Measurements from ENCODE around the gene RFFL.
A peak's percentile ranks its signal among the peaks of the same experiment; 100 is the strongest.

RFFL gene

GRCh38 chr17:34974179-34974578 lies 89.3 kb downstream of the RFFL start:
- no peaks in the 10 kb centered on the region for H3K9me3 Mint-ChIP-seq
- peaks cover 7% of the 10 kb centered on the region for H3K36me3 Mint-ChIP-seq (ENCODE audit: low read depth)
- DNase-seq = no peak
- H3K4me3 Mint-ChIP-seq = no peak overlapping the region
- no peaks in the 10 kb centered on the region for H3K27me3 Mint-ChIP-seq
- peaks cover 23% of the 10 kb centered on the region for H3K4me1 Mint-ChIP-seq (ENCODE audit: low read depth)
- peak overlapping the region; percentile 5 for H3K27ac Mint-ChIP-seq

DNA sequence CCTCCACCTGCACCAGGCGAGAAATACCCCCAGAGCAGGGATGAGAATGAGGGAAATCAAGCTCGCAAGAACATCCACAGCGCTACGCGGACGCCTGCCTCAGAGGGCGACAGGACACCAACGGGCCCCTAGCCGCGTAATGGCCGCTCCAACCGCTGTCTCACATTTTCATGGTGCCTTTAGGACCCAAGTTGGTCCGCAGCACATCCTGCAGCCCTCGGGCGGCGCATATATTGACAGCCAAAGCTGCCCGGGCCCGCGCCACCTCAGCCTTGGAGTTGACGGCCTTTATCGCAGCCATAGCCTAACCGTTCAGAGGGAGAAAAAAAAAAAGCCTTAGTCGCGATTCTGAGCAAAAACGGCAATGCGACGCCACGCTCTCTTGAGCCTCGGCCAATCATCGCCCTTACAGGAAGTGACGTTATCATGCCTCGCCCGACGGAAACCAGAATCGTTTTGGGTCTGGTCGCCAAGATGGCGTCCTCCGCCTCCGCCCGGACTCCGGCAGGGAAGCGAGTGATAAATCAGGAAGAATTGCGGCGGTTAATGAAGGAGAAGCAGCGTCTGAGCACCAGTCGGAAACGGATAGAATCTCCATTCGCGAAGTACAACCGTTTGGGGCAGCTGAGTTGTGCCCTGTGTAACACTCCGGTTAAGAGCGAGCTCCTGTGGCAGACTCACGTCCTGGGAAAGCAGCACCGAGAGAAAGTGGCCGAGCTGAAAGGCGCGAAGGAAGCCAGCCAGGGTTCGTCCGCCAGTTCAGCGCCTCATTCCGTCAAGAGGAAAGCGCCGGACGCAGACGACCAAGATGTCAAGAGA lies 102.2 kb downstream of the RFFL start, which contains the start of the genes CCT6B and ZNF830:
CCT6B (minus strand) TSS at position 368 of the 819 bp plus-strand sequence; CDS start at position 301, 67 bp downstream.
ZNF830 (plus strand) TSS at position 448 of the 819 bp plus-strand sequence; CDS start at position 475, 27 bp downstream.
- peaks cover 35% of the 10 kb centered on the region for H3K4me1 Mint-ChIP-seq (ENCODE audit: low read depth)
- H3K9me3 Mint-ChIP-seq = no peaks in the 10 kb centered on the region
- peak within 1 kb of the TSS; percentile 99 for H3K4me3 Mint-ChIP-seq
- peaks cover 54% of the 10 kb centered on the region for H3K36me3 Mint-ChIP-seq (ENCODE audit: low read depth)
- DNase-seq = peak; percentile 90
- no peaks in the 10 kb centered on the region for H3K27me3 Mint-ChIP-seq
- H3K27ac Mint-ChIP-seq = peak within 1 kb of the TSS; percentile 100

DNA sequence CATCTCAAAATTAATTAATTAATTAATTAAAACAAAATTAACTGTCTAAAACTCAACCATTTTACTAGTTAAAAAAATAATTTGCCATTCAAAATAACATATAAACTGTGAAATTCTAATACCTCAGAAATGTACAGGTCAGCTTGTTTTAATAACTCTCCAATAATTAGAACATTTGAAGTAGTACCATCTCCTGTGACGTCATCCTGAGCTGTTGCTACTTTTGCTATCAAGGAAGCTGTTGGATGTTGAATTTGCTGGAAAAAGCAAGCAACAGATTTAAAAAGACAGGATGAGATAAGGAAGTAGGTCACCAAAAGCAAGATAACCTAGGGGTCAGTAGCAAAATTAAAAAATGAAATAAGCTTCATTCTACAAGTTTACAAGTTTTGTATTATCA lies 105.1 kb downstream of the RFFL start:
- Mint-ChIP-seq H3K9me3 (no peaks in the 10 kb centered on the region), H3K4me1 (ENCODE audit: low read depth) (peaks cover 23% of the 10 kb centered on the region), H3K27ac (no peak overlapping the region), H3K36me3 (ENCODE audit: low read depth) (peaks cover 26% of the 10 kb centered on the region), H3K27me3 (no peaks in the 10 kb centered on the region), H3K4me3 (no peak overlapping the region)
- no peak for DNase-seq
